BLaER1 treated with 17β-estradiol and CSF1 and Interleukin-3, amounts not matched to agents 10 nM and 100 nM (cell line): ENCODE measurements around the gene HOXD4.

Experiments used
- H3K27ac ChIP-seq, 11 experiments: shearing (Covaris generic); formaldehyde crosslinking; 2 replicates each; pipeline ENCODE4 v1.8.1; 2022
- H3K27me3 ChIP-seq, 11 experiments: shearing (Covaris generic); formaldehyde crosslinking; 2 replicates each; pipeline ENCODE4 v1.8.1; 2022
- H3K36me3 ChIP-seq, 11 experiments: shearing (Covaris generic); formaldehyde crosslinking; 2 replicates each; pipeline ENCODE4 v1.8.1; 2022
- H3K4me1 ChIP-seq, 10 experiments: shearing (Covaris generic); formaldehyde crosslinking; 2 replicates each; pipeline ENCODE4 v1.8.1; 2022
- H3K4me2 ChIP-seq, 11 experiments: shearing (Covaris generic); formaldehyde crosslinking; 2 replicates each; pipeline ENCODE4 v1.8.1; 2022
- H3K4me3 ChIP-seq, 10 experiments: shearing (Covaris generic); formaldehyde crosslinking; 2 replicates each; pipeline ENCODE4 v1.8.1; 2022
- H3K9ac ChIP-seq, 11 experiments: shearing (Covaris generic); formaldehyde crosslinking; 2 replicates each; pipeline ENCODE4 v1.8.1; 2022
- H3K9me3 ChIP-seq, 11 experiments: shearing (Covaris generic); formaldehyde crosslinking; replicated peaks in 1 of 11; 2 replicates each; pipeline ENCODE4 v1.8.1; 2022
- H4K20me1 ChIP-seq, 11 experiments: shearing (Covaris generic); formaldehyde crosslinking; 2 replicates each; pipeline ENCODE4 v1.8.1; 2022
- Cebpa-rat ChIP-seq, 11 experiments: shearing (Covaris generic); IDR thresholded peaks; 2 replicates each; pipeline ENCODE4 v1.8.1; 2022

The HOXD4 gene

DNA sequence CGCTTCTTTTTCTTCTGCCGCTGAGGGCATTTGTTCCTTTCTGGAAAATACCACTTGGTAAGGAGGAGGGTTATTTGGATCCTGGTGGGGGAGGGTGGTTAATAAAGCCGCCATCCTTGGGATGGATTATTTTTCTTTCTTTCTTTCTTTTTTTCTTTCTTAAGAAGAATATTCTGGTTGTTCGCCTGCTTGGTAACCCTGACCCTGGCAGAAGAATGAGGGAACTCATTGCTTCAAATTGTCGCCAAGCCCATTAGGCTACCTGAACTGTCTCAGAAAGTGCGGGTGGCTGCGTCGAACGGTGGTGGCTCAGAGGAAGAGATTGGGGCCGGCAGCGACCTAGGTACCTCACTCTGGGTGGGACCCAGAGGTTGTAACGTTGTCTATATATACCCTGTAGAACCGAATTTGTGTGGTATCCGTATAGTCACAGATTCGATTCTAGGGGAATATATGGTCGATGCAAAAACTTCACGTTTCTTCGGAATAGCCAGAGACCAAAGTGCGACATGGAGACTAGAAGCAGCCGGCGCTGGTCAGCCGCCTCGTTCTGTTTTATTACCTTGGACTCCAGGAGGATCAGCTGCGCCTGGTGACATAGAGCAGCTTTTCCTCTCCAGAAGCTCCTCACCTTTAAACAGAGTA, 1.3 kb upstream of the HOXD4 start:
- H3K27ac ChIP-seq: no peak overlapping the region
- no peak for TF ChIP-seq Cebpa-rat (IDR thresholded peaks at IDR 0.05)

GRCh38 chr2:176150584-176151441, 537 bp upstream of the HOXD4 start:
- H3K27ac ChIP-seq: no peak overlapping the region
- H3K4me1 ChIP-seq: no peaks in the 10 kb centered on the region
- H3K9me3 ChIP-seq: peaks cover 35 to 61% (median 56%) of the 10 kb centered on the region in 11 experiments
- H3K9ac ChIP-seq: no peak overlapping the region
- H4K20me1 ChIP-seq: no peaks in the 10 kb centered on the region; a peak in 2 of 22 replicates
- no peak overlapping the region for H3K4me3 ChIP-seq
- H3K4me2 ChIP-seq: no peak overlapping the region
- H3K36me3 ChIP-seq: no peaks in the 10 kb centered on the region
- no peak for TF ChIP-seq Cebpa-rat (IDR thresholded peaks at IDR 0.05)
- H3K27me3 ChIP-seq: peaks cover 94 to 100% (median 99%) of the 10 kb centered on the region in 11 experiments

More for the DNA sequence above, 1.3 kb upstream of the HOXD4 start:
- H4K20me1 ChIP-seq: no peaks in the 10 kb centered on the region; a peak in 2 of 22 replicates
- H3K27me3 ChIP-seq: peaks cover 87 to 100% (median 99%) of the 10 kb centered on the region in 11 experiments
- no peaks in the 10 kb centered on the region for H3K4me1 ChIP-seq
- H3K9ac ChIP-seq: no peak overlapping the region
- no peaks in the 10 kb centered on the region for H3K36me3 ChIP-seq
- peaks cover 35 to 61% (median 54%) of the 10 kb centered on the region in 11 experiments for H3K9me3 ChIP-seq
- no peak overlapping the region for H3K4me3 ChIP-seq
- no peak overlapping the region for H3K4me2 ChIP-seq

DNA sequence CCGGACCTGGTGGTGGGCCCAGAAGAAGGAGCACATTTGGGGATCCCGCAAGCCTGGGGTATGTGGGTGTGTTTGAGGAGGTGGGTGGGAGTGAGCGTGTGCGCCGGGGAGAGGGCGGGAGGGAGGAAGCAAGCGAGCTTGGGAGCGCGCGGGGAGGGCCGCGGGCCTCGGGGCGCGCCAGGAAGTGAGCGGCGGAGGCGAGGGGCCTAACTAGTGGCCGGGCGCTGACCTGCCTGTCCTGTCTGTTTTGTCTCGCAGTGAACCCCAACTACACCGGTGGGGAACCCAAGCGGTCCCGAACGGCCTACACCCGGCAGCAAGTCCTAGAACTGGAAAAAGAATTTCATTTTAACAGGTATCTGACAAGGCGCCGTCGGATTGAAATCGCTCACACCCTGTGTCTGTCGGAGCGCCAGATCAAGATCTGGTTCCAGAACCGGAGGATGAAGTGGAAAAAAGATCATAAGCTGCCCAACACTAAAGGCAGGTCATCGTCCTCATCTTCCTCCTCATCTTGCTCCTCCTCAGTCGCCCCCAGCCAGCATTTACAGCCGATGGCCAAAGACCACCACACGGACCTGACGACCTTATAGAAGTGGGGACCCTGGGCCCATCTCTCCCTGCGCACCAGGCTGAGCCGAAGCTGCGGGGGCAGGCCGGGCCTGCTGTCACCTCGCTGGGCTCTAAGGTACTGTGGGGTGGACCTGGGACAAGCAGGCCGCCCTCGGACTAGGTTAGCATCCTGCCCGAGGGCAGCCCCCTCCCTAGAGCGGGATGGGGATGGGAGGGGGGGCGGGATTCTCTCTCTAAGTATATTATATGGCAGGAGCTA, 1.2 kb downstream of the HOXD4 start:
- no peak for TF ChIP-seq Cebpa-rat (IDR thresholded peaks at IDR 0.05)
- peaks cover 97 to 100% (median 100%) of the 10 kb centered on the region in 11 experiments for H3K27me3 ChIP-seq

DNA sequence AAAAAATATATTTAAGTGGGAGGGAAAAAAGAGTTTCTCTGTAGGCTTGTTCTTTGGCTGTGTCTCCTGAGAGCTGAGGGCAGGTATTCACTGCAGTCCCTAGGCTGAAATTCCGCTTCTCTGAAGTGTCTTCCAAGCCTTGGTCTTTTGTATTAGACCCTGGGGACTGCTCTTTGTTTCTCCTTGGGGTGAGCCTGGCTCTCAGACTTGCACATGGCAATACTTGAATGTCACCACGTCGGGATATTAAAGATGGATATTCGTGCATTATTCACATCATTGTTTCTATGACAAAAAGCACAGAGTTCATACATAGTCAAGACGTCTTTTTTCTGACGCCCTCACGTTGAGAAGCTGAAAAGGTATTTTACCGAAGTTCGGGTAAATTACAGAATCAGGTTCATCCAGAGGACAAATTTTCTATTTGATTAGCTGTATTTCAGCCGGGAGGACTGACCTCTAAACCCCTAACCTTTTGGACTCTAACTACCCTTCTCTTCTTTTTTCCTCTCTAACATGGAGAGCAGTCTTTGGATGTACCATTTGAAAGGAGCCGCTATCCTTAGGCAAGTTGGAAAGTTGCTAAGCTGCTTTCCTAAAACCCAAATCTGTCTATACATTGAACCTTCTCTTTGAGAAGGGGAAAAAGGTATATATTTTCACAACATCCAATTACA, 3.4 kb downstream of the HOXD4 start:
- H3K36me3 ChIP-seq: no peaks in the 10 kb centered on the region
- no peak overlapping the region for H3K9ac ChIP-seq
- no peaks in the 10 kb centered on the region for H3K4me1 ChIP-seq
- peaks cover 41 to 67% (median 61%) of the 10 kb centered on the region in 11 experiments for H3K9me3 ChIP-seq
- H3K27me3 ChIP-seq: peaks cover 95 to 100% (median 100%) of the 10 kb centered on the region in 11 experiments
- H4K20me1 ChIP-seq: no peaks in the 10 kb centered on the region; a peak in 2 of 22 replicates
- no peak for TF ChIP-seq Cebpa-rat (IDR thresholded peaks at IDR 0.05)
- H3K4me3 ChIP-seq: no peak overlapping the region
- H3K4me2 ChIP-seq: no peak overlapping the region
- no peak overlapping the region for H3K27ac ChIP-seq

More for the DNA sequence above, 1.2 kb downstream of the HOXD4 start:
- peaks cover 47 to 70% (median 66%) of the 10 kb centered on the region in 11 experiments for H3K9me3 ChIP-seq
- no peak overlapping the region for H3K27ac ChIP-seq
- no peaks in the 10 kb centered on the region for H3K36me3 ChIP-seq
- H4K20me1 ChIP-seq: no peaks in the 10 kb centered on the region; a peak in 2 of 22 replicates
- H3K4me1 ChIP-seq: no peaks in the 10 kb centered on the region
- no peak overlapping the region for H3K4me3 ChIP-seq
- no peak overlapping the region for H3K9ac ChIP-seq
- no peak overlapping the region for H3K4me2 ChIP-seq

- Histone ChIP-seq H3K4me1 (no peaks in the 10 kb centered on the region), H3K27me3 (peaks cover 90 to 100% (median 100%) of the 10 kb centered on the region in 11 experiments), H3K9me3 (peaks cover 42 to 67% (median 61%) of the 10 kb centered on the region in 11 experiments), H3K4me2 (no peak overlapping the region), H3K4me3 (no peak overlapping the region), H3K9ac (no peak overlapping the region), H3K27ac (no peak overlapping the region), H4K20me1 (no peaks in the 10 kb centered on the region; a peak in 1 of 22 replicates), H3K36me3 (no peaks in the 10 kb centered on the region)
- no peak for TF ChIP-seq Cebpa-rat (IDR thresholded peaks at IDR 0.05)
These were observed 4.2 kb downstream of the HOXD4 start for GRCh38 chr2:176155356-176156044.

GRCh38 chr2:176156301-176156806, 5.0 kb downstream of the HOXD4 start:
- Histone ChIP-seq H3K36me3 (no peaks in the 10 kb centered on the region), H3K4me3 (no peak overlapping the region), H3K9ac (no peak overlapping the region), H3K4me1 (no peaks in the 10 kb centered on the region), H3K4me2 (no peak overlapping the region), H3K9me3 (peaks cover 45 to 67% (median 61%) of the 10 kb centered on the region in 11 experiments), H4K20me1 (no peaks in the 10 kb centered on the region), H3K27ac (no peak overlapping the region), H3K27me3 (peaks cover 82 to 100% (median 99%) of the 10 kb centered on the region in 11 experiments)
- no peak for TF ChIP-seq Cebpa-rat (IDR thresholded peaks at IDR 0.05)

- Histone ChIP-seq H3K36me3 (no peaks in the 10 kb centered on the region), H3K4me1 (no peaks in the 10 kb centered on the region), H4K20me1 (no peaks in the 10 kb centered on the region), H3K27me3 (peaks cover 76 to 100% (median 99%) of the 10 kb centered on the region in 11 experiments), H3K4me3 (no peak within 1 kb of the TSS), H3K4me2 (no peak within 1 kb of the TSS), H3K9ac (no peak within 1 kb of the TSS), H3K27ac (no peak within 1 kb of the TSS), H3K9me3 (peaks cover 44 to 67% (median 60%) of the 10 kb centered on the region in 11 experiments)
- no peak for TF ChIP-seq Cebpa-rat (IDR thresholded peaks at IDR 0.05)
These were observed 5.6 kb downstream of the HOXD4 start, which contains the start of gene HOXD3 for GRCh38 chr2:176156807-176157498. Gene HOXD3, plus strand, starts transcription at chr2:176157307. Its CDS starts 11,808 bp downstream, at chr2:176169115.
